ENCODE measurements around the gene MYOT.

DNA sequence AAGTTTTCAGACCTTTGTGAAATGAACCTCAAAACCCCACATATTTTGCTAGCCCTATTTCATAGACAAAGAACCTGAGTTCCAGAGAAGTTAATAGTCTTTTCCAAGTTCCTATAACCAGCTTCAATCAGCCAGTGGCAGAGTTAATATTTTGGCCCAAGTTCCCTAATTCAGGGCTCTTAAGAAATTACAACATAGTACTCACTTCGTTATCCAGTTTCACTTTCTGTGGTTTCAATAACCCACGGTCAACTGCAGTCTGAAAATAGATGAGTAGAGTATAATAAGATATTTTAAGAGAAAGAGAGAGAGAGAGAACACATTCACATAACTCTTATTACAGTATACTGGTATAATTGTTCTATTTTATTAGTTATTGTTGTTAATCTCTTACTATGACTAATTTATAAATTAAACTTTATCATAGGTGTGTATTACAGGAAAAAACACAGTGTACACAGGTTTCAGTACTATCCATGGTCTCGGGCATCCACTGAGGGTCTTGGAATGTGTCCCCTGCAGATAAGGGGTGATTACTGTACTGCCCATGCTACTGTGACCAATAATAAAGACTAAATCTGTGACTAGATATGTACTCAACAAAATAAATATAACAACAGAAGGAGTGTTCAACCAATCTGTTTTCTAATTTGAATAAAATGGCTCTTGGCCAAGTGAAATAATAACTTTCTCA is 9.3 kb upstream of the MYOT start:
- no peak for TF ChIP-seq POLR2A (IDR thresholded peaks at IDR 0.05; ENCODE audit: low read depth, low read length)
- TF ChIP-seq POLR2AphosphoS5 (IDR thresholded peaks at IDR 0.05; ENCODE audit: low read depth, low read length) = no peak
- TF ChIP-seq TAF1 (IDR thresholded peaks at IDR 0.05; ENCODE audit: low read depth, low read length) = no peak
- peak; percentile 43; the same call in 1 of the 2 replicates for TF ChIP-seq SPI1 (IDR thresholded peaks at IDR 0.05; ENCODE audit: low read depth, low read length)
- TF ChIP-seq POU2F2 (IDR thresholded peaks at IDR 0.05; ENCODE audit: low read depth, low read length) = no peak

Data from GM12891 (cell line).